DOHH2 (cell line): ENCODE data around the gene SMARCD3.

ENCODE experiments used
- CTCF ChIP-seq: fragments of 200-600 bp; sonication (generic); IDR thresholded peaks from one replicate; pipeline ENCODE4 v1.5.1; 2014; ENCODE audit warnings: antibody characterized with exemption, mild to moderate bottlenecking, low read depth, low read length; ENCODE audit not compliant: poor library complexity, severe bottlenecking
- EZH2phosphoT487 ChIP-seq: fragments of 200-600 bp; sonication (generic); IDR thresholded peaks from 2 replicates; pipeline ENCODE4 v1.6.1; 2017; ENCODE audit warnings: borderline replicate concordance, mild to moderate bottlenecking, antibody characterized with exemption, low read length, moderate library complexity, mixed read lengths

DNA sequence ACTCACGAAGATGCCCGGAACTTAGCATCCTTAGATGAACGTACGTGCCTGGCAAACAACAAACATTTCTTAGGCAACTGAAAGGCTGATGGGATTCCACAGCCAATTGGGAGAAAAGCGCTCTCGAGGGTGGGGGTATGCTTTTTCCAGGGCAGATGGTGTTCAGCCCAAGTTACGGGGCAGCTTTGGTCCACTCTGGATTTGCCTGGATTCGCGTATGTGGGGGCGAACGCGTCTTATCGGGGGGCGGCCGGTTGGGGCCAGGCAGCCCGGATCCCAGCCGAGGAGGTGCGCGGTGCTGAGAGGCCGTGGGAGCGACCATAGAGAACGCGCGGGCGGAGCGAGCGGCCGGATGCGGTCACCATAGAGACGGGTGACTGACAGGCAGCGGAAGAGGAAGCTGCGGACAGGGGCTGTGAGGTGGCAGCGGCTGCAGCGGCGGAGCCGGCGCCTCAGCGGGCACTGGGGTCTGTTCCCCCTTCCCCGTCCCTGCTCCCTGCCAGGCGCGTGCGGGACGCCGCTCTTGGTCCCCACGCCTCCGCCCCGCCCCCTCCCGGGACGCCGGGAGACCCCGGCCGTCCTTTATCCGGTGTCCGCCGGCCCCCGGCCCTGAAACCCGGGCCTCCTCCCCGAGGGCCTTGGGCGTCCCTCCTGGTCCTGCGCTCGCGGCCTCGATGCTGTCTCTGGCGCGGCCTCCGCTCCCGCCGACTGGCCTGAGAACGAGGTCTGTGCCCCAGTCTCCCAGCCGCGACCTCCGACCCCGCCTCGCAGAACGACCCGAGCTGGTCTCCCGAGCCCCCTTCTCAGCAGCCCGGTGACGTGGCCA lies 16.2 kb downstream of the SMARCD3 start, which contains the start of gene CHPF2:
- TF ChIP-seq CTCF: no peak
- no peak for TF ChIP-seq EZH2phosphoT487
